ENCODE data around the gene HDHD3. TPM values are rescaled to one million over a fixed set of nuclear protein-coding genes. Genes with fewer than 3 reads are reported as not detected.

HDHD3 gene
- polyA plus RNA-seq, 1 donor (not counting 4 experiments of a cell fraction or from before 2014, with no cell fraction given), result 14.7 TPM

DNA sequence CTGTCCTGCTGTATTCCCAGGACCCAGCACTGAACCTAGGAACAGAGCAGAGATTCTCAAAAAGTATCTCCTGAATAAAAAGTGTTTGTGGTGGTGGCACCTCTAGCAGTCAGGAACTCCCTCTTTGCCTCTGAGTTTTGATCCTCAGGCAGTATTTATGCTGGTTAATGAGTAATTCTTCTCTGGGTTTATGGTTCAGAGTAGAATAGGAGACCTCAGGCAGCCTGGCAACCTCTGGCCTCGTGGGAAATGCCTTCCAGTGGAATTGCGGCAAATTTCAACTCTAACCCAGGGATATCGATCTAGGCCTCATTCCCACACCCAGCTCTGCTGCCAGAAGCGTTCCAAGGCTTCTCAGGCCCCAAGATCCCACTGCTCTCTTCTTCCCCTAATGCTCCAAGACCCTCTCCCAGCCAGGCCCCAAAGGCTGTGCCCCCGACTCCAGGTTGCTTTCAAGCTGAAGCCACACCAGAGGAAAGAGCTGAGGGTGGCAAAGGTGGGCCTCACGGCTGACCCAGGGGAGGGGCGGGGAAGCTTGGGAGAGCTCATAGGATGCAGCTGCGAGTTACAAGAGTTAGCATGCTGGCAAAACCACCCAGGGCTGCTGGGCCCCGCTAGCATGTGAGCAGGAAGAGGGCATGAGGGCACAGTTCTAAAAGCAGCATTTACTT lies 10.9 kb upstream of the HDHD3 start:
- Histone ChIP-seq H3K4me3 (ENCODE audit: control insufficient read depth in 2 of 3, extremely low read depth in 1 of 3, insufficient read depth in 2 of 3, low read depth in 1 of 3, low read length in 3 of 3) (no peak overlapping the region), H3K4me1 (ENCODE audit: control insufficient read depth, extremely low read depth, insufficient read depth, low read length) (no peaks in the 10 kb centered on the region), H3K9me3 (ENCODE audit: control insufficient read depth, low read depth, low read length) (no peaks in the 10 kb centered on the region), H4K20me1 (ENCODE audit: control insufficient read depth, extremely low read depth, insufficient read depth, low read length) (no peaks in the 10 kb centered on the region), H3K4me2 (ENCODE audit: control insufficient read depth, extremely low read depth, insufficient read depth, low read depth, low read length) (no peak overlapping the region), H3K9ac (ENCODE audit: control insufficient read depth, extremely low read depth, insufficient read depth, low read length) (no peak overlapping the region), H3K27ac (ENCODE audit: control insufficient read depth, insufficient read depth, low read length) (no peak overlapping the region), H3K27me3 (ENCODE audit: control insufficient read depth, extremely low read depth, insufficient read depth, low read length) (no peaks in the 10 kb centered on the region), H3K36me3 (ENCODE audit: control insufficient read depth in 2 of 2, extremely low read depth in 1 of 2, insufficient read depth in 2 of 2, low read length in 2 of 2) (peaks cover 3 to 21% of the 10 kb centered on the region in 2 experiments), H3K9me1 (ENCODE audit: control insufficient read depth, extremely low read depth, insufficient read depth, low read length) (no peaks in the 10 kb centered on the region), H3K79me2 (ENCODE audit: control insufficient read depth, insufficient read depth, low read length) (no peaks in the 10 kb centered on the region), H2AFZ (ENCODE audit: control insufficient read depth, low read length) (no peak overlapping the region)
- FAIRE-seq, result no peak
- dilution Hi-C loops (cut with MboI; ENCODE audit: extremely low pct_ligation_motif_present, low sequenced_read_pairs), result no loop called here
- TF ChIP-seq EZH2 (IDR thresholded peaks at IDR 0.05; ENCODE audit: low read length) (no peak), CTCF (optimal IDR thresholded peaks at IDR 0.05 in 1 of 3, IDR thresholded peaks at IDR 0.05 in 1 of 3, conservative IDR thresholded peaks at IDR 0.05 in 1 of 3; ENCODE audit: extremely low read depth in 1 of 3, insufficient read depth in 2 of 3, low read length in 3 of 3) (no peak)
- no peak for DNase-seq (ENCODE audit: low read depth, low spot score)

DNA sequence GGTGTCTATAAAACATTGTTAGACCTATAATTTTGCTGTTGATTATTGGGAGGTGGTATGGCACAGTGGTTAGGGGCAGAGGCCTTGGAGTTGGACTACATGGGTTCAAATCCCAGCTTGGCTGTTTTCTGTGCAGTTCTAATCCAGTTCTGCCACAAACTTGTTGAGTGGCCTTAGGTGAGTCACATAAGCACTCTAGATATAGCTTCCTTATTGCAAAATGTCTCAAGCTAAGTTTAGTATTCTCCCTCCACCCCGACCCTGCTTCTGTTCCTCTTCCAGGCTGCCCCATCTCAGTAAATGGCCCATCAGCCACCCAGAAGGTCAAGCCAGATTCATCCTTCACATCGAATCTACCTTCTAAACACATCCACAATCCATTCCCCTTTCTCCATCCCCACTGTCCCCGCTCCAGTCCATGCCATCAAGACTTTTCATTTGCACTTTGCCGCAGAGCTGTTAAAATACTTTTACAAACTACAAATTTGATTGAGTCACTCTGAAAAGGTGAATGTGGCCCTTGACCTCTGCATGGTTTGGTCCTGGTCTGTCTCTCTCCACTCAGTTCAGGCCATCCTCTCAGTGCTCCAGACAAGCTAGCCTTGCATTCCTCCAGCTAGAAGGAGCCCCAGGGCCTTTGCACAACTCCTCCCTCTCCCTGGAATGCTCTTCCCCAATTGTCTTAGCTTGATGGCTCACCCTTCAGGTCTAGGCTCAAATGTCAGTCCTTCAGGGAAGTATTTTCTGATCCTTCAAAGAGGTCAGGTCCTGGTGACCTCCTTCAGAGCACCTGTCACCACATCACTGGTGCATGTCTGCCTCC lies 10.0 kb upstream of the HDHD3 start:
- no peaks in the 10 kb centered on the region for H3K79me2 ChIP-seq (ENCODE audit: control insufficient read depth, insufficient read depth, low read length)
- H3K36me3 ChIP-seq (ENCODE audit: control insufficient read depth in 2 of 2, extremely low read depth in 1 of 2, insufficient read depth in 2 of 2, low read length in 2 of 2), result peaks cover 2 to 19% of the 10 kb centered on the region in 2 experiments
- no peak overlapping the region for H3K4me2 ChIP-seq (ENCODE audit: control insufficient read depth, extremely low read depth, insufficient read depth, low read depth, low read length)
- no peaks in the 10 kb centered on the region for H3K27me3 ChIP-seq (ENCODE audit: control insufficient read depth, extremely low read depth, insufficient read depth, low read length)
- H3K9ac ChIP-seq (ENCODE audit: control insufficient read depth, extremely low read depth, insufficient read depth, low read length), result no peak overlapping the region
- H2AFZ ChIP-seq (ENCODE audit: control insufficient read depth, low read length), result no peak overlapping the region
- H3K4me3 ChIP-seq (ENCODE audit: control insufficient read depth in 2 of 3, extremely low read depth in 1 of 3, insufficient read depth in 2 of 3, low read depth in 1 of 3, low read length in 3 of 3), result no peak overlapping the region
- no peak overlapping the region for H3K27ac ChIP-seq (ENCODE audit: control insufficient read depth, insufficient read depth, low read length)
- H3K9me3 ChIP-seq (ENCODE audit: control insufficient read depth, low read depth, low read length), result no peaks in the 10 kb centered on the region
- FAIRE-seq (no peak), DNase-seq (ENCODE audit: low read depth, low spot score) (no peak)
- dilution Hi-C loops (cut with MboI; ENCODE audit: extremely low pct_ligation_motif_present, low sequenced_read_pairs), result no loop called here
- no peaks in the 10 kb centered on the region for H4K20me1 ChIP-seq (ENCODE audit: control insufficient read depth, extremely low read depth, insufficient read depth, low read length)
- H3K9me1 ChIP-seq (ENCODE audit: control insufficient read depth, extremely low read depth, insufficient read depth, low read length), result no peaks in the 10 kb centered on the region
- peaks cover 6% of the 10 kb centered on the region for H3K4me1 ChIP-seq (ENCODE audit: control insufficient read depth, extremely low read depth, insufficient read depth, low read length)
- TF ChIP-seq CTCF (optimal IDR thresholded peaks at IDR 0.05 in 1 of 3, IDR thresholded peaks at IDR 0.05 in 1 of 3, conservative IDR thresholded peaks at IDR 0.05 in 1 of 3; ENCODE audit: extremely low read depth in 1 of 3, insufficient read depth in 2 of 3, low read length in 3 of 3) (no peak), EZH2 (IDR thresholded peaks at IDR 0.05; ENCODE audit: low read length) (no peak)
